Endothelial cell (in vitro differentiated cells): ENCODE data around the gene TMEM245. TPM values are rescaled to one million over a fixed set of nuclear protein-coding genes. Genes with fewer than 3 reads are reported as not detected.

Experiments used
- DNase-seq: peaks from one replicate; pipeline ENCODE4 v3.0.0; 2021; ENCODE audit warnings: low spot score
- H3K27ac Mint-ChIP-seq: one replicate; pipeline ENCODE4 v1.8.0; 2021; ENCODE audit warnings: mixed read lengths, inconsistent platforms; ENCODE audit not compliant: unreplicated experiment
- H3K27me3 Mint-ChIP-seq: one replicate; pipeline ENCODE4 v1.8.0; 2021; ENCODE audit warnings: mild to moderate bottlenecking, moderate library complexity, mixed read lengths, inconsistent platforms; ENCODE audit not compliant: unreplicated experiment
- H3K36me3 Mint-ChIP-seq: one replicate; pipeline ENCODE4 v1.8.0; 2021; ENCODE audit warnings: mild to moderate bottlenecking, low read depth, mixed read lengths, inconsistent platforms; ENCODE audit not compliant: unreplicated experiment
- H3K4me1 Mint-ChIP-seq: one replicate; pipeline ENCODE4 v1.8.0; 2021; ENCODE audit warnings: mild to moderate bottlenecking, mixed read lengths, inconsistent platforms; ENCODE audit not compliant: unreplicated experiment
- H3K4me3 Mint-ChIP-seq: one replicate; pipeline ENCODE4 v1.8.0; 2021; ENCODE audit warnings: mild to moderate bottlenecking, mixed read lengths, inconsistent platforms; ENCODE audit not compliant: unreplicated experiment
- H3K9me3 Mint-ChIP-seq: one replicate; pipeline ENCODE4 v1.8.0; 2021; ENCODE audit warnings: mixed read lengths, inconsistent platforms; ENCODE audit not compliant: unreplicated experiment
- total RNA-seq: library from RNA; stranded (reverse); fragmentation: NEBNext Ultra II Directional; extraction: Animal tissue kit (Norgen Biotek cat#: 25700); gene quantifications from one replicate; pipeline ENCODE4 v1.2.1, GENCODE V29; 2021; ENCODE audit not compliant: unreplicated experiment
- TF ChIP-seq, protein P1 (sequence below): fragments of 200-600 bp; sonication (generic); IDR thresholded peaks from one replicate; pipeline ENCODE4 v1.5.0; 2021; ENCODE audit warnings: antibody characterized with exemption; ENCODE audit not compliant: unreplicated experiment

The TMEM245 gene
- total RNA-seq, 1 donor from 2014 or later, result 32.6 TPM

GRCh38 chr9:109159583-109159982 lies 39.8 kb upstream of the TMEM245 start:
- Mint-ChIP-seq H3K36me3 (no peaks in the 10 kb centered on the region), H3K4me1 (peaks cover 3% of the 10 kb centered on the region)
- TF ChIP-seq, protein P1, sequence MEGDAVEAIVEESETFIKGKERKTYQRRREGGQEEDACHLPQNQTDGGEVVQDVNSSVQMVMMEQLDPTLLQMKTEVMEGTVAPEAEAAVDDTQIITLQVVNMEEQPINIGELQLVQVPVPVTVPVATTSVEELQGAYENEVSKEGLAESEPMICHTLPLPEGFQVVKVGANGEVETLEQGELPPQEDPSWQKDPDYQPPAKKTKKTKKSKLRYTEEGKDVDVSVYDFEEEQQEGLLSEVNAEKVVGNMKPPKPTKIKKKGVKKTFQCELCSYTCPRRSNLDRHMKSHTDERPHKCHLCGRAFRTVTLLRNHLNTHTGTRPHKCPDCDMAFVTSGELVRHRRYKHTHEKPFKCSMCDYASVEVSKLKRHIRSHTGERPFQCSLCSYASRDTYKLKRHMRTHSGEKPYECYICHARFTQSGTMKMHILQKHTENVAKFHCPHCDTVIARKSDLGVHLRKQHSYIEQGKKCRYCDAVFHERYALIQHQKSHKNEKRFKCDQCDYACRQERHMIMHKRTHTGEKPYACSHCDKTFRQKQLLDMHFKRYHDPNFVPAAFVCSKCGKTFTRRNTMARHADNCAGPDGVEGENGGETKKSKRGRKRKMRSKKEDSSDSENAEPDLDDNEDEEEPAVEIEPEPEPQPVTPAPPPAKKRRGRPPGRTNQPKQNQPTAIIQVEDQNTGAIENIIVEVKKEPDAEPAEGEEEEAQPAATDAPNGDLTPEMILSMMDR, result no peak

DNA sequence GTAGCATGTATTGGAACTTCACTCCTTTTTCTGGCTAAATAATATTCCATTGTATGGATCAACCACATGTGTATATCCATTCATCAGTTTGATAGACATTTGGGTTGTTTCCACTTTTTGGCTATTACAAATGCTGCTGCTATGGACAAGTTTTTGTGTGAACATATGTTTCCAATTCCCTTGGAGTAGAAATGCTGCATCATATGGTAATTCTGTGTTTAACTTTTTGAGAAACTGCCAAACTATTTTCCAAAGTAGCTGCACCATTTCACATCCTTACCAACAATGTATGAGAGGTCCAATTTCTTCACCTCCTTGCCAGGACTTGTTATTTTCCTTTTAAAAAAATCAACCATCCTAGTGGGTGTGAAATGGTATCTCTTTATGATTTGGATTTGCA lies 38.9 kb upstream of the TMEM245 start:
- H3K27me3 Mint-ChIP-seq, result no peaks in the 10 kb centered on the region
- no peak for DNase-seq

More at GRCh38 chr9:109159583-109159982, 39.8 kb upstream of the TMEM245 start:
- no peak overlapping the region for H3K4me3 Mint-ChIP-seq
- H3K27me3 Mint-ChIP-seq, result no peaks in the 10 kb centered on the region
- no peak for DNase-seq
- no peaks in the 10 kb centered on the region for H3K9me3 Mint-ChIP-seq
- no peak overlapping the region for H3K27ac Mint-ChIP-seq

GRCh38 chr9:109156708-109157107 lies 37.0 kb upstream of the TMEM245 start:
- Mint-ChIP-seq H3K36me3 (peaks cover 4% of the 10 kb centered on the region), H3K27me3 (no peaks in the 10 kb centered on the region), H3K9me3 (no peaks in the 10 kb centered on the region), H3K4me1 (no peaks in the 10 kb centered on the region), H3K4me3 (no peak overlapping the region), H3K27ac (no peak overlapping the region)
- no peak for DNase-seq
- TF ChIP-seq, protein P1, result no peak

More for the DNA sequence above, 38.9 kb upstream of the TMEM245 start:
- Mint-ChIP-seq H3K4me3 (no peak overlapping the region), H3K36me3 (peaks cover 4% of the 10 kb centered on the region), H3K9me3 (no peaks in the 10 kb centered on the region), H3K4me1 (no peaks in the 10 kb centered on the region), H3K27ac (no peak overlapping the region)
- TF ChIP-seq, protein P1, result no peak

DNA sequence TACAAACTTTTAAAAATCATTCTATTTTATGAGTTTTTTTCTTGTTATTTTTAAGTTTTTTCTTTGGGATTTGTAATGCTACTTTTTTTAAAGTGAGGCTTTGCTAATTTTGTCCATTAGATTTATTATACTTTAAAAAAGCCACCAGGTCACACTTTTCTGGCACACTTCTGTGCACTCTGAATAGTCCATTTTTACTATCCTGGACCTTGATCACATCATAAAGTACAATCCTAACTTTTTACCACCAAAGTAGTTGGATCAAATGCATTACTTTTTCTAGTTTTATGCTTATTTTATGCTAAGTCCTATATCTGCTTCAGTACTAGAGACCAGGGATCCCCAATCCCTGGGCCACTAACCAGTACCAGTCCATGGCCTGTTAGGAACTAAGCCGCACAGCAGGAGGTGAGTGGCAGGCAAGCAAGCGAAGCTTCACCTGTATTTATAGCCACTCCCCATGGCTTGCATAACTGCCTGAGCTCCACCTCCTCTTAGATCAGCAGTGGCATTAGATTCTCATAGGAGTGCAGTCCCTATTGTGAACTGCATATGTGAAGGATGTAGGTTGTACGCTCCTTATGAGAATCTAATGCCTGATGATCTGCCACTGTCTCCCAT lies 31.3 kb upstream of the TMEM245 start:
- Mint-ChIP-seq H3K36me3 (peaks cover 4% of the 10 kb centered on the region), H3K4me3 (no peak overlapping the region), H3K27ac (no peak overlapping the region), H3K9me3 (no peaks in the 10 kb centered on the region), H3K27me3 (no peaks in the 10 kb centered on the region), H3K4me1 (no peaks in the 10 kb centered on the region)
- TF ChIP-seq, protein P1, result no peak
- no peak for DNase-seq

GRCh38 chr9:109149722-109150121 lies 30.0 kb upstream of the TMEM245 start:
- no peak for DNase-seq
- TF ChIP-seq, protein P1, result no peak
- Mint-ChIP-seq H3K4me3 (no peak overlapping the region), H3K36me3 (peaks cover 4% of the 10 kb centered on the region), H3K27me3 (no peaks in the 10 kb centered on the region), H3K27ac (no peak overlapping the region), H3K4me1 (no peaks in the 10 kb centered on the region), H3K9me3 (no peaks in the 10 kb centered on the region)
